CD4-positive, alpha-beta T cell treated with Interleukin-6 at 100 ng/mL for 8 hours (primary cell): Measurements from ENCODE around the gene CREB3L1.

Source experiments
- DNase-seq: peaks from one replicate; pipeline ENCODE4 v3.0.0-alpha.2; 2020; ENCODE audit warnings: mixed read lengths, low spot score

Gene CREB3L1, protein sequence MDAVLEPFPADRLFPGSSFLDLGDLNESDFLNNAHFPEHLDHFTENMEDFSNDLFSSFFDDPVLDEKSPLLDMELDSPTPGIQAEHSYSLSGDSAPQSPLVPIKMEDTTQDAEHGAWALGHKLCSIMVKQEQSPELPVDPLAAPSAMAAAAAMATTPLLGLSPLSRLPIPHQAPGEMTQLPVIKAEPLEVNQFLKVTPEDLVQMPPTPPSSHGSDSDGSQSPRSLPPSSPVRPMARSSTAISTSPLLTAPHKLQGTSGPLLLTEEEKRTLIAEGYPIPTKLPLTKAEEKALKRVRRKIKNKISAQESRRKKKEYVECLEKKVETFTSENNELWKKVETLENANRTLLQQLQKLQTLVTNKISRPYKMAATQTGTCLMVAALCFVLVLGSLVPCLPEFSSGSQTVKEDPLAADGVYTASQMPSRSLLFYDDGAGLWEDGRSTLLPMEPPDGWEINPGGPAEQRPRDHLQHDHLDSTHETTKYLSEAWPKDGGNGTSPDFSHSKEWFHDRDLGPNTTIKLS

DNA sequence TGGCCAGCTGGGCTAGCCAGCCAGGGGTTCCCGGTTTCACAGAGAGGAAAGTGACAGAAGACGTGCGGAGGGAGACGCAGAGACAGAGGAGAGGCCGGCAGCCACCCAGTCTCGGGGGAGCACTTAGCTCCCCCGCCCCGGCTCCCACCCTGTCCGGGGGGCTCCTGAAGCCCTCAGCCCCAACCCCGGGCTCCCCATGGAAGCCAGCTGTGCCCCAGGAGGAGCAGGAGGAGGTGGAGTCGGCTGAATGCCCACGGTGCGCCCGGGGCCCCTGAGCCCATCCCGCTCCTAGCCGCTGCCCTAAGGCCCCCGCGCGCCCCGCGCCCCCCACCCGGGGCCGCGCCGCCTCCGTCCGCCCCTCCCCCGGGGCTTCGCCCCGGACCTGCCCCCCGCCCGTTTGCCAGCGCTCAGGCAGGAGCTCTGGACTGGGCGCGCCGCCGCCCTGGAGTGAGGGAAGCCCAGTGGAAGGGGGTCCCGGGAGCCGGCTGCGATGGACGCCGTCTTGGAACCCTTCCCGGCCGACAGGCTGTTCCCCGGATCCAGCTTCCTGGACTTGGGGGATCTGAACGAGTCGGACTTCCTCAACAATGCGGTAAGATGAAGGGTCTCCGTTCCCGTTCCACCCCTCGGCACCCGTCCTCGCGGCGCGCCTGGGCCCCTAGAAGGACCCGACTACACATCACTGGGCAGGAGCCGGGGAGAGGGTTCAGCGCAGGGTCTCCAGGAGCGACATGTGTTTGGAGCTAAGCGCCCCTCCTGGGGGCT lies at the start of gene CREB3L1:
Gene CREB3L1, plus strand, starts transcription at position 41 of the 765 bp plus-strand sequence. Its CDS starts 450 bp downstream, at position 491.
- DNase-seq, result no peak

DNA sequence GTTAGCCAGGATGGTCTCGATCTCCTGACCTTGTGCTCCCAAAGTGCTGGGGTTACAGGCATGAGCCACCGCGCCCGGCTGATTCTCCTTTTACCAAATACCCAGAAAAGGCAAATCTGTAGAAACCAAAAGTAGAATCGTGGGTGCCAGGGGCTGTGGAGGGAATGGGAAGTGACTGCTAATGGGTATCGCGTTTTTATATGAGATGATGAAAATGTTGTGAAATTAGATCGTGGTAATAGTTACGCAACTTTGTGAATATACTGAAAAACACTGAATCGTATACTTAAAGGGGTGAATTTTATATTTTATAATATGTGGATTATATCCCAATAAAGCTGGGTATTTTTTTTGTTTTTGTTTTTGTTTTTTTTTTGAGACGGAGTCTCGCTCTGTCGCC lies 48.2 kb upstream of the CREB3L1 start:
- DNase-seq, result no peak

DNA sequence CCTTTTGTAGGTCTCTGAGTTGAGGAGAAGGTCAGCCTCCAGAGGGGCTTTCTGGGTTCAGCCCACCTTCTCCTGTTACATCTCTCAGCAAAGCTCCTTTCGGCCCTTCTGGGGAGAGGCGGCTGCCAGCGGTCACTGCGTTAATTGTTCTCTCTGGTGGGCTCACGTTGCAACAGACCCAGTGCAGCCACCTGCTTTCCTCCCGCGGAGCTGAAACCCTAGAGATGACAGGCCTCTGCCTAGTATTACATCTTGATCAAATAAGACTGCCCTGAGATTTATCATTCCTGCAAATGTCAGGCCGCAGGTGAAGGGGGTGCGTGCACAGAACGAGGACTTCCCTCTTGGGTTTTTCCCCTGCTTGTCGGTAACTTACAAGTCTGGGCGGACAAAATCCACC lies 43.2 kb upstream of the CREB3L1 start:
- no peak for DNase-seq

DNA sequence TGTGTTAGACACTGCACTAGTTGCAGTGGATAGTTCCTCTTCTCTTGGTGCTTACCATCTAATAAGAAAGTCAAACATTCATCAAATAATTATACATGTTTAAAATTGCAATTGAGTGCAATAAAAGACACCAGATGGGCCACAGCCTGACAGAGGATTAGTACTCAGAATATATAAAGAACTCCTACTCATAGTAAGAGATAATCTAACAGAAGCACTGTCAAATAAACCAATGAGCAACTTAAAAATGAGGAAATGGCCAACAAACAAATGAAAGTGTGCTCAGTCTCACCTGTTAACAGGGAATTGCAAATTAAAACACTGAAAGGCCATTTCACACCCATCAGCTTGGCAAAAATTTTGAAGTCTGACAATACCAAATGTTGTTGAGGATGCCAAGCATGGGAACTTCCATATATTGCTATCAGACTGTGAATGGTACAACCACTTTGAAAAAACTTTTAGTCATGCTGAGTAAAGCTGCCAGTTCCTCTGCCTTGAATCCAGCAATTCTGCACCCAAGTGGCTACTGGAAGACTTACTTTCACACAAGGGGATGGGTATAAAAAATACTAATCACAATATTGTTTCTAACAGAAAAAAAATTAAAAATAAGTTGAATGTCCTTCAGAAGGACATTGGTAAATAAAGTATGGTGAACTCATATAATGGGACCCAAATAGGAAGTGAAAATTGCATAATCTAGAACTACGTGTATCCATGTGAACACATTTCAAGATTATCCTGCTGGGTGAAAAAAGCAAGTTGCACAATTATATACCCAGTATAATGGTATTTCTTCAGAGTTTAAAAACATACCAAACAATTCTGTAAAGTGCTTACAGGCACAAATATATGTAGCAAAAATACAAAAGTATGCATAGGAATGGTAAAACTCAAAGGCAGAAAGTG lies 41.4 kb upstream of the CREB3L1 start:
- DNase-seq, result no peak

DNA sequence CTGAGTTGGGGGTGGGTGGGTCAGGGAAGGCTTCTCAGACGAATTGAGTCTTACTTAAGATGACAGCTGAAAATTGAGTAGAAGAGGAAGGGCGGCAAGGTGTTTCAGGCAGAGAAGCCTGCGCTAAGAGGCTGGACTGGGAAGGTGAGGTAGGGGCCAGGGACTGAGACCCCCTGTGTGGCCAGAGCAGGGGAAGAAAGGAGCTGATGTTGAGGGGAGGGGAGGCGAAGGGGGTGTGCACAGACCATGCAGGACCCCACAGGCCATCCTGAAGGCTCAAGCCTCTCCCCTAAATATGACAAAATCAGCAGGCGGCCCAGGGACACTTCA lies 40.6 kb upstream of the CREB3L1 start:
- DNase-seq, result no peak

DNA sequence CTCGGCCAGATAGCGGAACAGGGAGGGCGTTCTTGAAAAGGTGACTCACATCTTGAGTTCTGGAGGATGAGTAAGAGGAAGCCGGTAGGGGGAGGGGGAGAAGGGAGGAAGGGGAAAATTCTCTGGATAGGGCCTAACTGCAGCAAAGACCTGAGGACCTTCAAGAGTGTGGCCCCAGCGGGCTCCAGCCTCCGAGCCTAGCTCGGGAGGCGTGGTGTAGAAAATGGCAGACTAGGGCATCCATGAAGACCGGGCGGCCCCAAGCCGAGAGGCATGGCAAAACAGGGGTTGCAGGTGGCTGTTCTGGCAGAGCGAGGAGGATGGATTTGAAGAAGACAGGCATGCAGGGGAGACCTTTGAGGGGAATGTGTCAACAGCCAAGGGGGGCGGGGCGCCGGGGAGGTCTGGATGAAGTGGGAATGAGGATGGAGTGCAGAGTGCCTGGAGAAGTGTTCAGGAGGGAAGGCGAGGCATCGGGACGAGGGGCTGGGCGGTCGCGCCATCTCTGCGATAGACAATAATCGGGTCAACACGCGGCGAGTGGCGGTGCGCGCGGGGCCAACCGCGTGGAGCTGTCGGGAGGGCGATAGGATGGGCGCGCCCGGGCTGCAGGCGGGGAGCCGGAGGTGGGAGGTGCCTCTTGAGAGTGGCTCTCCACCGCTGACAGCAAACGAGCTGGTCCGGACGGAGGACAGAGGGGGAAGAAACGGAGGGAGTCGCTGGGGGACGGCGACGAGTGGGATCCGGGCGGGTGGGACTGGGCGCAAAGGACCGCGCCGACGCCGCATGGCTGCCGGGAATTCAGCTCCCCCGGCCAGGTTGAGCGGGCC lies 40.0 kb upstream of the CREB3L1 start:
- DNase-seq, result peak; percentile 31

DNA sequence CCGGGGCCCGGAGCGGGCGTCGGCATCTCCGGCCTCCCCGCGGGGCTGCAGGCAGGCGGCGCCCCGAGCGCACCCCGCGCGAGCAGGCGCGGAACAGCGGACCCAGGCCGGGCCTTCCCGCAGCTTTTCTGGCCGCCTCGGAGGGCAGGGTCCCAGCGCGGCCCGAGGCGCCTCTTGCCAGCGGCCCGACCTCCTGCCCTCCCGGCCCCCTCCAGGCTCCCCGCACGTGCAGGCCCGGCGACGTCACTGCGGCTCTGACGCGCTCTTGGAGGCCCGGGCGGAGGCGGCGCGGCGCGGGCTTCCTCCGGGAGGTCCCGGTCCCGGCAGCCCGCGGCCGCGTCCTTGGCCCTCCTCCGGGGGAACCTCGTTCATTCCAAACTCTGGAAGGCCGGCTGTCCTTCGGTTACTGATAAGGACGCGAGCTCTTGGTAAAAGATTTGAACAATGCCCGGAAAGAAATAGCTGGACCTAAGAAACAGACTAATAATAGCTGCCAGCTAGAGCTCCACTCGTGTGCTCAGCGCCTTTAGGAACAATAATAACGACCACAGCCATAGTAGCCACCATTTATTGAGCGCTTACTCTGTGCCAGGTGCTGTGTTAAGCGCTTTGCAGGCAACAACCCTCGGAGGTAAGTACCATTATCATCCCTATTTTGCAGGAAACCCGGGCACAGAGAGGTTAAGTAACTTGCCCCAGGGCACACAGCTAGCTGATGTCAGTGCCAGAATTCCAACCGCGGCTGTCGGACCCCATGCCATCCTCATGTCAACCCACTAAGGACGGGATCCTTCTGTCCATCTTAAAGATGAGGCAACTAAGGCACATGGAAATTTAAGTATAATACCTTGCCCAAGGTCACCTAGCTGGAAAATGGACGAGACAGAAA lies 39.1 kb upstream of the CREB3L1 start:
- peak; percentile 33 for DNase-seq

DNA sequence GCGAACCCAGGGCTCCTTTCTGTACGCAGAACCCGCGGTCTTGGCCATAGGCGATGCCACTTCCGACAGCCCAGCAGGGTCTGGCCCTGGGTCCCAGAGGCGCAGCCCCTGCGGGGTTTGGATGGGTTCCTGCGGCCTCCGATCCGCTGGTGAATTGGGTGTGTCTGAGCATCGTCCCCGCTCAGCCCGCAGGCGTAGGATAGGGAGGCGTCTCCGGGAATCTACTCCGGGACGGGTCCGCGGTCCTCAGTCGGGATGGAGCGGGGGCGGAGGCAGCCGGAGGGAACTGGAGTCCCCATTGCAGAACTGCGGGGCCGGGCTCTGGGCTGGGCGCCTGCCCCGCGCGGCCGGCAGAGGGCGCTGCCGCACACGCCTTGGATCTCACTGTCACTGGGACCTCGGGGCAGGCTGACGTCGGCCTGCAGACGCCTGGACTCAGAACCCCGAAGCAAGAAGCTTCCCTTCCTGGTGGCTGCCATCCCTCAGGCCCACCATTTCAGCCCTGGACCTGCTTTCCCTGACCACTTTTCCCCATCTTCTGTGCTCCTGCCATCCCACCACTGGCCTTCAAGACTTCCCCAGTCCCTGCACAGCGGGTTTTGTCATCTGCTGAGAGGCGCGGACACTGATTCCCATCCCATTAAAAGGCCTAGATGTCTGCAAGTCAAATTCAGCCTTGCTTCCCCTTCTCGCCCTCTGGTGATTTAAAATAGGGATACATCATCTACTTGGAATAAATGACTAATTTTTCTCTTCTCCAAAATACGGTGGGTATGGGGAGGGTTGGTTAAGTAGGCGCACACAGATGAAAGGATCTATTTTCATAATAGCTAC lies 38.3 kb upstream of the CREB3L1 start:
- DNase-seq, result peak; percentile 78

DNA sequence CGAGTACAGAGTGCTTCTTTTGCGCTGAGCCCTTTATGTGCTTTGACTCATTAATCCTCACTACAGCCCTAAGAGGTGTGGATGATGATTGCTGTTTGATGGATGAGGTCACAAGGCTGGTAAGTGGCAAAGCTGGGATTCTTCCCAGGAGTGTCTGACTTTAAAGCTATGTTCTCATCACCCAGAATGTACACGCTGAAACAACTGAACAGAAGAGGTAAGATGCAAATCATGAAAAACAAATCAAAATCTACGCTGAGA lies 37.7 kb upstream of the CREB3L1 start:
- DNase-seq, result no peak

DNA sequence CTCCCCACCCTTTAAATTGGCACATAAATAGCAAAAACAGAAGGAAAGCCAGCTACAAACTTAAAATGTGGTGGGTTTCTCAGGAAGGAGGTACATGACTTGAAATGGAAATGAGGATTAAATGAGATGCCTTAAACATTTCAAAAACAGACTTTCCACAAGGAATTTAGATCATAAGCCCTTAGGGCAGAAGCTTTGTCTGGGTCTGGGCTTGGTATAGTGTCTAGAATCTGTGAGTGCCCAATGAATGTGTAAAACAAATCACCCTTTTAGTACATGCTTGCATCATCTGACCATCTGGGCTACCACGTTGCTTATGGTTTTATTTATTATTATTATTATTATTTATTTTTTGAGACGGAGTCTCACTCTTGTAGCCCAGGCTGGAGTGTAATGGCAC lies 37.1 kb upstream of the CREB3L1 start:
- DNase-seq, result no peak

DNA sequence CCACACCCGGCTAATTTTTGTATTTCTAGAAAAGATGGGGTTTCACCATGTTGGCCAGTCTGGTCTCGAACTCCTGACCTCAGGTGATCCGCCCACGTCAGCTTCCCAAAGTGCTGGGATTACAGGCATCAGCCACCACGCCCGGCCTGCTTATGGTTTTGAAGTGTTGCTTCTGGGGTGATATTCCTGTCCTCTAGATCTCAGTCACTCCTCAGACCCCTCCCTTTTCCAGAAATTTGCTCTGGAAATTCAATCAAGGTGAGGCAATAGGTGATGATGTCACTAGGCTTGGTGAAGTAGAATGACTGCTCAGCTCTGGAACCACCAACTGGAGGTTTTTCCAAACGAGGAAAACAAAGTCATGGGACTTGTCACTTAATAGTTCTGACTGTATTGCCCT lies 36.6 kb upstream of the CREB3L1 start:
- no peak for DNase-seq

DNA sequence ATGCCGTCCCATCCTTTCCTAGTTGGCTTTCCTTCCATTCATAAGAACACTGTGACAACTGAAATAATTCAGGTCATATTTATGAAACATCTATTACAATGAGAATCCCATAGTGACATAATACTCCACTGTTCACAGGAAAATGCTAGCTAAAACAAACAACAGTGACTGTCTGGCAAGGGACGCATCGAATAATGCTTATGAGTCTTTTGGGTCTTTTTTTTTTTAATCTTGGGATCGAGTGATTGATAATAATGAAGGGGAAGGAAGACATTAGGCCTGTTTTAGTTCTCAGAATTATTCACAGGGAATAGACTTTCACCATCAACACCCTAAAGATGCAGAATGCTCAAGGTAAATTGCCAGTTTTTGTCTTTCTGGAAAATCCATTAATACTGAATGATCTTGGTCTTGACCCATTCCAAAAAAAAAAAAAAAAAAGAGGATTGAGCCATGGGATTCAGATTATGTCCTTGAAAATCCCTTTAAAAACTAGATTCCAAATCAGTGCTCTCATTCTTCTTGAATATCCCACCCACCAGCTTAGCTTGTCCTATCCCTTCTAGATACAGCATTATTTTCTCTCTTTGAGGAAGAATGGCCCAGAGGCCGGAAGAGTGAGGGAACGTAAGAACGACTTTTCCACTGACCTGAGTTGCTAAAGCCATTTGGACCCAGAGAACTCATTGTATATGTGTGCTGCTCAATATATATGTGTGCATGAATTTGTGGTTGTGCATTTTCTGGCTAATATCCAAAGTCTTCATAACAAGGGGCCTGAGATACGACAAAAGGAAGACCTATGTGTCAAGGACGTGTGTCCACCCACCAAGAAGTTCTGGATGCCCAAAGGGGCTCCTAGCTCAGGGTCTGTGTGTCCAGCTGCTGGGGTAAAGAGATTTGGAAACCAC lies 35.2 kb upstream of the CREB3L1 start:
- no peak for DNase-seq

DNA sequence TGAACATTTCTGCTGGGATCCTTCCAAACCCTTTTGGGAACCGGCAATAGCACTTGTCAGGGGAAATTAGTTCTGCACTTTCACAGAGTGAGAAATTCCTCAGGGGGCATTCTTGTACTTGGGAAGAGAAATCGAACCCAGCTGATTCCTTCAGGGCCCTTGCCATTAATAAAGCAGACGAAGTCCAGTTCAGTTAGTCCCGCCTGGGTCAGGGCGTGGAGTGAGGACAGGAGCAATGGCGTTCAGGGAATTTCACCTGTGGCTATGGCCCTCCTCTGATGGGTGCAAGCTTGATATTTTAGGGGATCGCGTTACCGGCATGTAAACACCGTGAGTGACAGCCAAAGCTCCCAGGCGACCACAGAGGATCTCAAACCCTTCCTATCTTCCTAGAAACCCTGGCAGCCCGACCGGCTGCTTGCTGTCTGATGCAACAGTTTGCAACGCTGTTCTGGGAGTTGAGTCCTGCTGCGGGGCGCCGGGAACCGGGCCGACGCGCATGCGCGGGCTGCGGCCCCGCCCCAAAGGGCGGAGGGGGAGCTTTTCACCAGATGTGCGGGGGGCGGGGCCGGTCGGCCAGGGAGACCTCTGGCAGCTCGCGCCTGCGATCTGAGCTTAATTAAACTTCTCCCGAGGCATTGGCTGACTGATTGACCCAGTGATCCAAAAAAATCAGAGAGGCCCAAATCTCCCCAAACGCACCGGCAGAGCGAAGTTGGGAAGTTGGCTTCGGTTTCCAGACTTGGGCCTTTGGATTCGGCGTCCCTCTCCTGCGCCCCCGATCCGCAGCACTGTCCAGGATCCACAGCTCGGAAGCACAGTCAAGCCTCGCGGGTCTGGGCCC lies 34.3 kb upstream of the CREB3L1 start:
- peak; percentile 90 for DNase-seq

DNA sequence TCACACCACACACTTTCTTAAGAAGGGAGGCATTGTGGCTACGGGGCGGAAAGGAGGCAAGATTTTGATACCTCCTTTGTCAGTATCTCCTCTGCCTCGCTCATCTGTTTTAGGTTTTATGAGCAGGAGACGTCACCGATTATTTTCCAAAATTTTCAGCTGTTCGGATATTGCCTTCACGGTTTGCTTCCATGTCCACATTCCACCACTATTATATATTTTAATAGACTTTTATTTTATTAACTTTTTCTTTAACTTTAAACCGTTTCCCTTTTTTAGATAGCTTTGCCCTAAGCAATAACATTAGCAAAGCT lies 33.7 kb upstream of the CREB3L1 start:
- DNase-seq, result no peak

DNA sequence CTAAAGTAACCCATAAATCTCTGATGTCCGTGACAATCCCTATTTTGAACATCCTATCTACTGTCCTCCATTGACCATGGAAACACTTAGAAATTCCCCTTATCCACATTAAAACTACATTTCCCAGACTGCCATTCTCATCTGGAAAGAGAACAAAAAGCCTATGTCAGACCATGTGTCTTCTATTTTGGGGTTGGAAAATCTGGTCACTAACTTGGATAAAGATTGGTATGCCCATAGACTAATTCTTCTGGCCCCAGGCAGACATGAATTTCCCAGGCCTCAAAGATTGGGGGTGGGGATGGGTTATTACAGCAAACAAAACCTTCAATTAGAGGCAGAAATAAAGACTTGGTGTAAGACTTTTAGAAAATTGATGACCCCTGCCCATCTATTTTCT lies 30.9 kb upstream of the CREB3L1 start:
- DNase-seq, result no peak

DNA sequence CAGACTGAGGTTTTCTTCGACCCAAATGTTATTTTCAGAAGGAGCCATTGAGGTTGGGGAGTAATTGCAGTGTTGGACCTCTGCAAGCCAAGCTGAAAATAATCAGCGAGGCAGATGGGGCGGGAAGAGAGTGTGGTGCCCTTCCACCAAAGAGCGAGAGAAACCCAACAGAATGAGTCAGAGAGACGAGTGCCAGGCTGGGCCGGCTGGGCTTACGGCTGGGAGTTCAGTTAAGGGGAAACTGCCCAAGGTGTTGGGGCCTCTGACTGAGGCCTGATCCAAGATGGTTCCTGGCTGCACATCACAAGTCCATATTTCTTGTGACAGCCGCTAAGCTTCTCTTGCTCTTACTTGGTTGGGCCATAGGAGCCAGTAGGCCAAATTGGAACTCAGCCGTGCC lies 30.4 kb upstream of the CREB3L1 start:
- no peak for DNase-seq

DNA sequence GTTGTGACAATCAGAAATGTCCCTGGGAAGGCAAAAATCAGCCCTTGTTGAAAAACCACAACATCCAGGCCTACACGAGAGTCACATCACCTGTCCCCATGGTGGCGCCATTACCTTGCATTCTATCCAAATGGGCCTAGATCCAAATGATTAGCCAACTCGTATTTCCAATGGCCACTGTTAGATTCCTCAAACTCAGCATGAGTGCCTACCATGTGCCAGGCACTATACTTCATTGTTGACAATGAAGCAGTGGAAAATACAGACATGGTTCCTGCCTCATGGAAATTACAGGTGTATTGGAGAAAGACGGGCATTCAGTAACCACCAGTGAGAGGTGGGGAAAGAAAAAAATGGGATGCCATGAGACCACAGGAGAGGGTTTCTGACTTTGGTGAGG lies 29.8 kb upstream of the CREB3L1 start:
- DNase-seq, result peak; percentile 32
